H1 (cell line): Measurements from ENCODE around the gene CDKN1B. TPM values are rescaled to one million over a fixed set of nuclear protein-coding genes. Genes with fewer than 3 reads are reported as not detected.

Experiments used
- GABPA ChIP-seq: IDR thresholded peaks from 2 replicates; pipeline ENCODE4 v1.6.1; 2011; ENCODE audit warnings: mild to moderate bottlenecking, low read length, moderate library complexity, borderline replicate concordance; ENCODE audit not compliant: insufficient read depth
- TEAD4 ChIP-seq: IDR thresholded peaks from 2 replicates; pipeline ENCODE4 v1.6.1; 2012; ENCODE audit warnings: low read depth, low read length, inconsistent platforms, mixed read lengths
- microRNA counts: library from miRNA; unstranded; fragments of <30 nt; microRNA quantifications from one replicate; lab custom pipeline; 2015
- microRNA-seq, 2 experiments: library from miRNA; unstranded; fragments of <30 nt; microRNA quantifications; one replicate each; pipeline versions ENCODE4 to v1.2.0, GENCODE V29; 2016 to 2020; ENCODE audit warnings: borderline microRNAs expressed in 2 of 2, borderline number of aligned reads in 2 of 2, borderline replicate concordance in 1 of 2
- polyA plus RNA-seq, 7 experiments: library from polyadenylated mRNA; depleted of rRNA in 3 of 7; stranded (reverse) in 5 of 7; unstranded in 2 of 7; fragments of >200 nt in 5 of 7; fragments of 200-250 nt in 2 of 7; gene quantifications; 1 replicate in 5 of 7; 2 replicates in 1 of 7; 4 replicates in 1 of 7; pipeline versions ENCODE4 v1.2.1 to v1.2.3, GENCODE V29; 2011 to 2013; ENCODE audit warnings: missing spikeins in 2 of 7, mixed read lengths in 2 of 7
- small RNA-seq: library from polyadenylated mRNA; stranded (forward); fragments of <200 nt; extraction: miRNeasy Mini kit (QIAGEN cat#:217004); gene quantifications from one replicate; pipeline ENCODE3, GENCODE V24; 2013; ENCODE audit not compliant: insufficient read depth
- total RNA-seq: library from RNA; stranded (reverse); fragmentation: NEBNext Ultra II Directional; extraction: Animal tissue kit (Norgen Biotek cat#: 25700); gene quantifications from 2 replicates; pipeline ENCODE4 v1.2.1, GENCODE V29; 2021

The CDKN1B gene
- total and polyA plus RNA-seq, 2 of the 8 experiments (the other 6 are each of a cell fraction or from before 2014, with no cell fraction given): 6.5 to 27.2 TPM

GRCh38 chr12:12770262-12770661, 53.1 kb downstream of the CDKN1B start (continued):
- TF ChIP-seq GABPA (no peak), TEAD4 (no peak)

MicroRNA genes within 50 kb of the gene (microRNA counts, 767-probe panel; counts per million panel counts)
- 879 counts per million, percentile 95 among the panel's probes with 10 or more counts for microRNA hsa-miR-613 (lab: Ali Mortazavi, UCI)

Small RNA genes lying within 50 kb of the gene (microRNA-seq; reads per million reads assigned to microRNA genes)
- gene MIR613: 0 reads per million in 2 experiments

Small RNA genes lying within 50 kb of the gene (small RNA-seq; reads per million reads assigned to genes)
- not detected for gene MIR613

Other genes starting within 250 kb of the CDKN1B start
- gene DUSP16, start 154.5 kb upstream of the CDKN1B start, total RNA-seq: 55.9 and 60.5 TPM in 2 replicates
- gene DUSP16, start 154.5 kb upstream of the CDKN1B start, polyA plus RNA-seq (2011; rRNA removed): 24.1 and 31.6 TPM in 2 replicates
- 16.2 and 18.3 TPM in 2 replicates for gene CREBL2, start 105.5 kb upstream of the CDKN1B start, total RNA-seq
- gene CREBL2, start 105.5 kb upstream of the CDKN1B start, polyA plus RNA-seq (2011; rRNA removed): 7.3 and 9.8 TPM in 2 replicates
- 17.1 and 19.1 TPM in 2 replicates for gene GPR19, start 21.2 kb upstream of the CDKN1B start, total RNA-seq
- 10.9 and 19.3 TPM in 2 replicates for gene GPR19, start 21.2 kb upstream of the CDKN1B start, polyA plus RNA-seq (2011; rRNA removed)
- 0.34 and 0.71 TPM in 2 replicates for gene APOLD1, start 68.3 kb downstream of the CDKN1B start, total RNA-seq
- gene APOLD1, start 68.3 kb downstream of the CDKN1B start, polyA plus RNA-seq (2011; rRNA removed): 0.12 and 0.16 TPM in 2 replicates
- gene DDX47, start 96.0 kb downstream of the CDKN1B start, total RNA-seq: 74.2 and 84.4 TPM in 2 replicates
- 39.3 and 54.4 TPM in 2 replicates for gene DDX47, start 96.0 kb downstream of the CDKN1B start, polyA plus RNA-seq (2011; rRNA removed)
- 1.0 and 1.5 TPM in 2 replicates for gene GPRC5A, start 174.2 kb downstream of the CDKN1B start, total RNA-seq
- gene GPRC5A, start 174.2 kb downstream of the CDKN1B start, polyA plus RNA-seq (2011; rRNA removed): 1.3 and 1.4 TPM in 2 replicates
- not detected in 2 replicates for gene GPRC5D, start 234.8 kb downstream of the CDKN1B start, total RNA-seq
- 0.45 and 0.60 TPM in 2 replicates for gene GPRC5D, start 234.8 kb downstream of the CDKN1B start, polyA plus RNA-seq (2011; rRNA removed)